ENCODE data around the gene CUEDC1. TPM values are rescaled to one million over a fixed set of nuclear protein-coding genes. Genes with fewer than 3 reads are reported as not detected.

The CUEDC1 gene
- total RNA-seq, 4 donors from 2014 or later = 10.2 to 45.4 (median 19.2) TPM

GRCh38 chr17:57823469-57824401 lies 131.5 kb downstream of the CUEDC1 start:
- no peaks in the 10 kb centered on the region for H3K9me3 ChIP-seq
- TF ChIP-seq POLR2A (IDR thresholded peaks at IDR 0.05) = no peak
- no peaks in the 10 kb centered on the region for H3K27me3 ChIP-seq
- DNase-seq = no peak
- H3K36me3 ChIP-seq = no peaks in the 10 kb centered on the region
- H3K27ac ChIP-seq = no peak overlapping the region
- no peaks in the 10 kb centered on the region for H3K4me1 ChIP-seq
- no peak overlapping the region for H3K4me3 ChIP-seq

GRCh38 chr17:57819867-57820266 lies 135.3 kb downstream of the CUEDC1 start:
- no peaks in the 10 kb centered on the region for H3K4me1 ChIP-seq
- no peak overlapping the region for H3K27ac ChIP-seq
- H3K27me3 ChIP-seq = no peaks in the 10 kb centered on the region
- H3K36me3 ChIP-seq = no peaks in the 10 kb centered on the region
- H3K4me3 ChIP-seq = no peak overlapping the region
- TF ChIP-seq CTCF (IDR thresholded peaks at IDR 0.05) (no peak), POLR2A (IDR thresholded peaks at IDR 0.05) (no peak)
- no peak for DNase-seq
- H3K9me3 ChIP-seq = no peaks in the 10 kb centered on the region

GRCh38 chr17:57819285-57819684 lies 135.9 kb downstream of the CUEDC1 start:
- no peak overlapping the region for H3K4me3 ChIP-seq
- no peak overlapping the region for H3K27ac ChIP-seq
- H3K36me3 ChIP-seq = no peaks in the 10 kb centered on the region
- TF ChIP-seq POLR2A (IDR thresholded peaks at IDR 0.05) (no peak), CTCF (IDR thresholded peaks at IDR 0.05) (no peak)
- no peaks in the 10 kb centered on the region for H3K27me3 ChIP-seq
- no peak for DNase-seq
- no peaks in the 10 kb centered on the region for H3K4me1 ChIP-seq
- H3K9me3 ChIP-seq = no peaks in the 10 kb centered on the region

- Histone ChIP-seq H3K27me3 (no peaks in the 10 kb centered on the region), H3K27ac (no peak overlapping the region), H3K4me3 (no peak overlapping the region), H3K36me3 (no peaks in the 10 kb centered on the region), H3K4me1 (no peaks in the 10 kb centered on the region), H3K9me3 (no peaks in the 10 kb centered on the region)
- TF ChIP-seq POLR2A (IDR thresholded peaks at IDR 0.05) (no peak), CTCF (IDR thresholded peaks at IDR 0.05) (no peak)
- DNase-seq = no peak
These were observed 137.1 kb downstream of the CUEDC1 start for GRCh38 chr17:57818066-57818465.

- Histone ChIP-seq H3K4me3 (no peak overlapping the region), H3K27me3 (no peaks in the 10 kb centered on the region), H3K27ac (no peak overlapping the region), H3K9me3 (no peaks in the 10 kb centered on the region), H3K36me3 (no peaks in the 10 kb centered on the region), H3K4me1 (no peaks in the 10 kb centered on the region)
- no peak for TF ChIP-seq POLR2A (IDR thresholded peaks at IDR 0.05)
- TF ChIP-seq CTCF (IDR thresholded peaks at IDR 0.05) = no peak
- DNase-seq = no peak
These were observed 137.9 kb downstream of the CUEDC1 start for GRCh38 chr17:57817299-57817698.

GRCh38 chr17:57814421-57814820 lies 140.8 kb downstream of the CUEDC1 start:
- Histone ChIP-seq H3K4me3 (no peak overlapping the region), H3K27ac (no peak overlapping the region), H3K9me3 (no peaks in the 10 kb centered on the region), H3K36me3 (no peaks in the 10 kb centered on the region), H3K27me3 (no peaks in the 10 kb centered on the region), H3K4me1 (no peaks in the 10 kb centered on the region)
- no peak for DNase-seq
- TF ChIP-seq POLR2A (IDR thresholded peaks at IDR 0.05) (no peak), CTCF (IDR thresholded peaks at IDR 0.05) (no peak)
